GM12878 (cell line): ENCODE measurements around the gene ERG. TPM values are rescaled to one million over a fixed set of nuclear protein-coding genes. Genes with fewer than 3 reads are reported as not detected.

Source experiments
- ATAC-seq: fragments of 200-7000 bp; cut with Tn5 transposase; 3 replicates; pipeline ENCODE4 v1.9.1; 2020; ENCODE audit warnings: mild to moderate bottlenecking, moderate library complexity
- BruUV-seq: library from RNA; stranded (reverse); fragments of 400-500 nt; replicated peaks from 2 replicates; lab custom pipeline; 2021; lab: Mats Ljungman, UMichigan
- CTCF ChIA-PET: fragments of 300-600 bp; sonication (Branson Sonifier 250); formaldehyde crosslinking; extraction: SDS; loops from one replicate; lab custom pipeline; 2021; ENCODE audit warnings: inconsistent platforms; lab: Yijun Ruan, JAX
- POLR2A ChIA-PET: fragments of 350-600 bp; formaldehyde crosslinking; extraction: SDS; loops from one replicate; lab custom pipeline; 2021; ENCODE audit warnings: inconsistent platforms; lab: Charles Lee
- RAD21 ChIA-PET: fragments of 300-600 bp; sonication (Branson Sonifier 250); formaldehyde crosslinking; loops from one replicate; lab custom pipeline; 2023; ENCODE audit warnings: antibody characterized with exemption; ENCODE audit not compliant: unreplicated experiment; lab: Charles Lee
- SMC1A ChIA-PET: fragments of 300-600 bp; sonication (Branson Sonifier 250); formaldehyde crosslinking; loops from one replicate; lab custom pipeline; 2023; ENCODE audit not compliant: unreplicated experiment, uncharacterized antibody; lab: Charles Lee
- DNase-seq: peaks from one replicate; pipeline ENCODE4 v3.0.0-alpha.2; 2011; ENCODE audit warnings: low read depth, low spot score
- FAIRE-seq: peaks from 3 replicates; lab custom pipeline; 2011; peaks lifted over from hg19 to GRCh38; lab: Jason Lieb, UNC
- H2AFZ ChIP-seq: 2 replicates; pipeline ENCODE4 v1.6.0; 2011; ENCODE audit warnings: low read depth, low read length, control low read depth; ENCODE audit not compliant: control insufficient read depth
- H3K27ac ChIP-seq: 2 replicates; pipeline ENCODE4 v1.5.1; 2011; ENCODE audit warnings: control low read depth; ENCODE audit not compliant: control insufficient read depth, insufficient read depth
- H3K27me3 ChIP-seq, 2 experiments: replicated peaks in 1 of 2; 2 replicates each; pipeline versions ENCODE4 v1.6.0 to v1.6.1; 2011; ENCODE audit warnings: low read length in 1 of 2; ENCODE audit not compliant: control insufficient read depth in 2 of 2, insufficient read depth in 2 of 2
- H3K36me3 ChIP-seq, 2 experiments: 2 replicates each; pipeline ENCODE4 v1.5.1; 2011; ENCODE audit warnings: low read length in 1 of 2; ENCODE audit not compliant: control insufficient read depth in 2 of 2, insufficient read depth in 2 of 2
- H3K4me1 ChIP-seq: 2 replicates; pipeline ENCODE4 v1.6.1; 2011; ENCODE audit warnings: mild to moderate bottlenecking, low read length, moderate library complexity, mixed read lengths; ENCODE audit not compliant: control insufficient read depth, insufficient read depth
- H3K4me2 ChIP-seq: 2 replicates; pipeline ENCODE4 v1.6.0; 2011; ENCODE audit warnings: control low read depth; ENCODE audit not compliant: control insufficient read depth, insufficient read depth
- H3K4me3 ChIP-seq: fragments of 200-600 bp; sonication (generic); 2 replicates; pipeline ENCODE4 v1.5.1; 2016
- H3K79me2 ChIP-seq: 2 replicates; pipeline ENCODE4 v1.6.0; 2011; ENCODE audit warnings: low read length; ENCODE audit not compliant: control insufficient read depth, insufficient read depth
- H3K9ac ChIP-seq: 2 replicates; pipeline ENCODE4 v1.8.0; 2011; ENCODE audit warnings: low read length, control low read depth, mixed read lengths; ENCODE audit not compliant: control insufficient read depth, insufficient read depth
- H3K9me3 ChIP-seq: replicated peaks from 3 replicates; pipeline ENCODE4 v1.5.1; 2011; ENCODE audit warnings: mild to moderate bottlenecking, low read length; ENCODE audit not compliant: control insufficient read depth, insufficient read depth
- H4K20me1 ChIP-seq: 2 replicates; pipeline ENCODE4 v1.6.0; 2011; ENCODE audit not compliant: control insufficient read depth, insufficient read depth
- CHD4 ChIP-seq: fragments of 200-600 bp; sonication (generic); IDR thresholded peaks from 2 replicates; pipeline ENCODE4 v1.6.1; 2016; ENCODE audit warnings: mild to moderate bottlenecking
- IKZF2 ChIP-seq, 2 experiments: fragments of 450-650 bp; IDR thresholded peaks; 2 replicates each; pipeline ENCODE4 v1.6.1; 2017; ENCODE audit warnings: mild to moderate bottlenecking in 2 of 2, moderate library complexity in 2 of 2
- MEF2B ChIP-seq: fragments of 450-650 bp; IDR thresholded peaks from 2 replicates; pipeline ENCODE4 v1.6.1; 2018; ENCODE audit warnings: mild to moderate bottlenecking, moderate library complexity; ENCODE audit not compliant: partially characterized antibody, poor library complexity, severe bottlenecking
- NFIC ChIP-seq: IDR thresholded peaks from 2 replicates; pipeline ENCODE4 v1.6.1; 2012; ENCODE audit warnings: low read depth, mild to moderate bottlenecking, inconsistent platforms, low read length, moderate library complexity
- NR2C1 ChIP-seq: fragments of 450-650 bp; IDR thresholded peaks from 2 replicates; pipeline ENCODE4 v1.6.1; 2017; ENCODE audit warnings: antibody characterized with exemption, mild to moderate bottlenecking, moderate library complexity
- RBBP5 ChIP-seq: fragments of 200-600 bp; sonication (generic); conservative IDR thresholded peaks from 2 replicates; pipeline ENCODE4 v1.6.1; 2016
- SREBF1 ChIP-seq: IDR thresholded peaks from 2 replicates; pipeline ENCODE4 v1.6.1; 2012; ENCODE audit warnings: mild to moderate bottlenecking, low read length
- SREBF2 ChIP-seq: IDR thresholded peaks from 2 replicates; pipeline ENCODE4 v1.6.1; 2012; ENCODE audit warnings: mild to moderate bottlenecking, low read length
- SRF ChIP-seq, 2 experiments: IDR thresholded peaks; 2 replicates each; pipeline ENCODE4 v1.6.1; 2011; ENCODE audit warnings: low read depth in 2 of 2, low read length in 2 of 2, mild to moderate bottlenecking in 1 of 2, moderate library complexity in 1 of 2
- YBX1 ChIP-seq: fragments of 450-650 bp; IDR thresholded peaks from 2 replicates; pipeline ENCODE4 v1.6.1; 2016; ENCODE audit warnings: antibody characterized with exemption
- ZNF207 ChIP-seq: fragments of 450-650 bp; IDR thresholded peaks from 2 replicates; pipeline ENCODE4 v1.6.1; 2014; ENCODE audit warnings: antibody characterized with exemption, mild to moderate bottlenecking, borderline replicate concordance
- WGBS: methylation state at CpG from one replicate; pipeline ENCODE4 v1.1.6; 2016; ENCODE audit warnings: low lambda C conversion rate; ENCODE audit not compliant: insufficient replicate concordance, insufficient coverage; ENCODE audit errors: missing lambda C conversion rate; 5-methylcytosine and 5-hydroxymethylcytosine counted together
- in situ Hi-C: fragments of 300-500 bp; cut with MboI; formaldehyde crosslinking; loops from 9 replicates; pipeline ENCODE4 v1.14.3; 2018; ENCODE audit warnings: mixed read lengths
- intact Hi-C: fragments of 100-400 bp; cut with micrococcal nuclease; formaldehyde crosslinking; loops from one replicate; pipeline ENCODE4 v1.14.2; 2022; ENCODE audit not compliant: unreplicated experiment
- polyA plus RNA-seq, 11 experiments: library from polyadenylated mRNA; depleted of rRNA in 4 of 11; unstranded in 6 of 11; stranded (reverse) in 5 of 11; fragments of >200 nt; fragmentation: Nextera tagmentation in 4 of 11; fragmentation: Illumina TruSeq in 1 of 11; extraction: Ambion mirVana in 4 of 11; extraction: Trizol in 1 of 11; gene quantifications; 1 replicate in 1 of 11; 2 replicates in 10 of 11; pipeline versions ENCODE4 v1.2.1 to v1.2.3, GENCODE V29; 2011 to 2016; ENCODE audit warnings: inconsistent platforms in 2 of 11, missing spikeins in 2 of 11, low read depth in 1 of 11
- total RNA-seq, 4 experiments: library from RNA; depleted of rRNA in 3 of 4; stranded (reverse); fragments of >200 nt in 3 of 4; fragmentation: Illumina TruSeq in 1 of 4; extraction: Trizol in 1 of 4; gene quantifications; 2 replicates each; pipeline versions ENCODE4 v1.2.1 to v1.2.3, GENCODE V29; 2013 to 2021
- TF ChIP-seq, protein P1 (sequence below): fragments of 450-650 bp; conservative IDR thresholded peaks from 2 replicates; pipeline ENCODE4 v1.6.1; 2017; ENCODE audit warnings: mild to moderate bottlenecking, moderate library complexity
- TF ChIP-seq, protein P2 (sequence below): fragments of 150-350 bp; IDR thresholded peaks from 2 replicates; pipeline ENCODE4 v1.6.1; 2016; ENCODE audit warnings: low read depth, low read length
- TF ChIP-seq, protein P3 (sequence below): fragments of 450-650 bp; IDR thresholded peaks from 2 replicates; pipeline ENCODE4 v1.6.1; 2016; ENCODE audit warnings: mild to moderate bottlenecking
- TF ChIP-seq, protein P4 (sequence below): fragments of 450-650 bp; IDR thresholded peaks from 2 replicates; pipeline ENCODE4 v1.6.1; 2016; ENCODE audit warnings: mild to moderate bottlenecking, moderate library complexity, borderline replicate concordance

The ERG gene
- total and polyA plus RNA-seq, 10 of the 15 experiments (the other 5 are each of a cell fraction or from before 2014, with no cell fraction given) = not detected

DNA sequence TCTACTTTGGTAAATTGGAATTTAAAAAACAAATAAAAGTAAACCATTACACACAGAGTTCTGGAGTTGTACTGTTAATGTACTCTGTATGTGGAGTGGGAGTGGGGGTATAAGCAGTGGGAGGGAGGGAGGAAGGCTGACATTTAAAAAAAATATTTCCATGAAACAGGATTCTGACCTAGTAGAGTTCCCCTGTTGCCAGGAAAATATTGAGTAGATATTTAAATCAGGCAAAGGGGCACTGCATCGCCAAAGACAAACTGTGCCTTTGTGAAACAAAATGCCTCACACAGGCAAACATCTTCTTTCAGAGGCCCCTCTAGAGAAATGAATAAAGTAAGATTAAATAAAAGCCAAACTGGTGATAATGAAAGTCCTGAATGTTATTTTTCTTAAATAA, 87.8 kb downstream of the ERG start:
- no TSS peak for BruUV-seq
- TF ChIP-seq, protein P1, sequence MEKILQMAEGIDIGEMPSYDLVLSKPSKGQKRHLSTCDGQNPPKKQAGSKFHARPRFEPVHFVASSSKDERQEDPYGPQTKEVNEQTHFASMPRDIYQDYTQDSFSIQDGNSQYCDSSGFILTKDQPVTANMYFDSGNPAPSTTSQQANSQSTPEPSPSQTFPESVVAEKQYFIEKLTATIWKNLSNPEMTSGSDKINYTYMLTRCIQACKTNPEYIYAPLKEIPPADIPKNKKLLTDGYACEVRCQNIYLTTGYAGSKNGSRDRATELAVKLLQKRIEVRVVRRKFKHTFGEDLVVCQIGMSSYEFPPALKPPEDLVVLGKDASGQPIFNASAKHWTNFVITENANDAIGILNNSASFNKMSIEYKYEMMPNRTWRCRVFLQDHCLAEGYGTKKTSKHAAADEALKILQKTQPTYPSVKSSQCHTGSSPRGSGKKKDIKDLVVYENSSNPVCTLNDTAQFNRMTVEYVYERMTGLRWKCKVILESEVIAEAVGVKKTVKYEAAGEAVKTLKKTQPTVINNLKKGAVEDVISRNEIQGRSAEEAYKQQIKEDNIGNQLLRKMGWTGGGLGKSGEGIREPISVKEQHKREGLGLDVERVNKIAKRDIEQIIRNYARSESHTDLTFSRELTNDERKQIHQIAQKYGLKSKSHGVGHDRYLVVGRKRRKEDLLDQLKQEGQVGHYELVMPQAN = no peak
- TF ChIP-seq, protein P2, sequence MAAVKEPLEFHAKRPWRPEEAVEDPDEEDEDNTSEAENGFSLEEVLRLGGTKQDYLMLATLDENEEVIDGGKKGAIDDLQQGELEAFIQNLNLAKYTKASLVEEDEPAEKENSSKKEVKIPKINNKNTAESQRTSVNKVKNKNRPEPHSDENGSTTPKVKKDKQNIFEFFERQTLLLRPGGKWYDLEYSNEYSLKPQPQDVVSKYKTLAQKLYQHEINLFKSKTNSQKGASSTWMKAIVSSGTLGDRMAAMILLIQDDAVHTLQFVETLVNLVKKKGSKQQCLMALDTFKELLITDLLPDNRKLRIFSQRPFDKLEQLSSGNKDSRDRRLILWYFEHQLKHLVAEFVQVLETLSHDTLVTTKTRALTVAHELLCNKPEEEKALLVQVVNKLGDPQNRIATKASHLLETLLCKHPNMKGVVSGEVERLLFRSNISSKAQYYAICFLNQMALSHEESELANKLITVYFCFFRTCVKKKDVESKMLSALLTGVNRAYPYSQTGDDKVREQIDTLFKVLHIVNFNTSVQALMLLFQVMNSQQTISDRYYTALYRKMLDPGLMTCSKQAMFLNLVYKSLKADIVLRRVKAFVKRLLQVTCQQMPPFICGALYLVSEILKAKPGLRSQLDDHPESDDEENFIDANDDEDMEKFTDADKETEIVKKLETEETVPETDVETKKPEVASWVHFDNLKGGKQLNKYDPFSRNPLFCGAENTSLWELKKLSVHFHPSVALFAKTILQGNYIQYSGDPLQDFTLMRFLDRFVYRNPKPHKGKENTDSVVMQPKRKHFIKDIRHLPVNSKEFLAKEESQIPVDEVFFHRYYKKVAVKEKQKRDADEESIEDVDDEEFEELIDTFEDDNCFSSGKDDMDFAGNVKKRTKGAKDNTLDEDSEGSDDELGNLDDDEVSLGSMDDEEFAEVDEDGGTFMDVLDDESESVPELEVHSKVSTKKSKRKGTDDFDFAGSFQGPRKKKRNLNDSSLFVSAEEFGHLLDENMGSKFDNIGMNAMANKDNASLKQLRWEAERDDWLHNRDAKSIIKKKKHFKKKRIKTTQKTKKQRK = no peak
- TF ChIP-seq YBX1 (no peak), SREBF2 (no peak), IKZF2 (IDR thresholded peaks at IDR 0.05) (no peak), RBBP5 (no peak), SREBF1 (no peak), NR2C1 (no peak), NFIC (no peak), MEF2B (no peak), CHD4 (no peak), SRF (IDR thresholded peaks at IDR 0.05; ENCODE audit: low read depth in 2 of 2, low read length in 2 of 2) (no peak), ZNF207 (no peak)
- TF ChIP-seq, protein P3, sequence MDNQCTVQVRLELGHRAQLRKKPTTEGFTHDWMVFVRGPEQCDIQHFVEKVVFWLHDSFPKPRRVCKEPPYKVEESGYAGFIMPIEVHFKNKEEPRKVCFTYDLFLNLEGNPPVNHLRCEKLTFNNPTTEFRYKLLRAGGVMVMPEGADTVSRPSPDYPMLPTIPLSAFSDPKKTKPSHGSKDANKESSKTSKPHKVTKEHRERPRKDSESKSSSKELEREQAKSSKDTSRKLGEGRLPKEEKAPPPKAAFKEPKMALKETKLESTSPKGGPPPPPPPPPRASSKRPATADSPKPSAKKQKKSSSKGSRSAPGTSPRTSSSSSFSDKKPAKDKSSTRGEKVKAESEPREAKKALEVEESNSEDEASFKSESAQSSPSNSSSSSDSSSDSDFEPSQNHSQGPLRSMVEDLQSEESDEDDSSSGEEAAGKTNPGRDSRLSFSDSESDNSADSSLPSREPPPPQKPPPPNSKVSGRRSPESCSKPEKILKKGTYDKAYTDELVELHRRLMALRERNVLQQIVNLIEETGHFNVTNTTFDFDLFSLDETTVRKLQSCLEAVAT = no peak
- TF ChIP-seq, protein P4, sequence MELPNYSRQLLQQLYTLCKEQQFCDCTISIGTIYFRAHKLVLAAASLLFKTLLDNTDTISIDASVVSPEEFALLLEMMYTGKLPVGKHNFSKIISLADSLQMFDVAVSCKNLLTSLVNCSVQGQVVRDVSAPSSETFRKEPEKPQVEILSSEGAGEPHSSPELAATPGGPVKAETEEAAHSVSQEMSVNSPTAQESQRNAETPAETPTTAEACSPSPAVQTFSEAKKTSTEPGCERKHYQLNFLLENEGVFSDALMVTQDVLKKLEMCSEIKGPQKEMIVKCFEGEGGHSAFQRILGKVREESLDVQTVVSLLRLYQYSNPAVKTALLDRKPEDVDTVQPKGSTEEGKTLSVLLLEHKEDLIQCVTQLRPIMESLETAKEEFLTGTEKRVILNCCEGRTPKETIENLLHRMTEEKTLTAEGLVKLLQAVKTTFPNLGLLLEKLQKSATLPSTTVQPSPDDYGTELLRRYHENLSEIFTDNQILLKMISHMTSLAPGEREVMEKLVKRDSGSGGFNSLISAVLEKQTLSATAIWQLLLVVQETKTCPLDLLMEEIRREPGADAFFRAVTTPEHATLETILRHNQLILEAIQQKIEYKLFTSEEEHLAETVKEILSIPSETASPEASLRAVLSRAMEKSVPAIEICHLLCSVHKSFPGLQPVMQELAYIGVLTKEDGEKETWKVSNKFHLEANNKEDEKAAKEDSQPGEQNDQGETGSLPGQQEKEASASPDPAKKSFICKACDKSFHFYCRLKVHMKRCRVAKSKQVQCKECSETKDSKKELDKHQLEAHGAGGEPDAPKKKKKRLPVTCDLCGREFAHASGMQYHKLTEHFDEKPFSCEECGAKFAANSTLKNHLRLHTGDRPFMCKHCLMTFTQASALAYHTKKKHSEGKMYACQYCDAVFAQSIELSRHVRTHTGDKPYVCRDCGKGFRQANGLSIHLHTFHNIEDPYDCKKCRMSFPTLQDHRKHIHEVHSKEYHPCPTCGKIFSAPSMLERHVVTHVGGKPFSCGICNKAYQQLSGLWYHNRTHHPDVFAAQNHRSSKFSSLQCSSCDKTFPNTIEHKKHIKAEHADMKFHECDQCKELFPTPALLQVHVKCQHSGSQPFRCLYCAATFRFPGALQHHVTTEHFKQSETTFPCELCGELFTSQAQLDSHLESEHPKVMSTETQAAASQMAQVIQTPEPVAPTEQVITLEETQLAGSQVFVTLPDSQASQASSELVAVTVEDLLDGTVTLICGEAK = no peak

More for the DNA sequence above, 87.8 kb downstream of the ERG start:
- in situ Hi-C loops (no loop called here), intact Hi-C loops (no loop called here)
- ChIA-PET CTCF (no interaction called here), RAD21 (no interaction called here), POLR2A (no interaction called here), SMC1A (no interaction called here)
- DNase-seq (no peak), ATAC-seq (no peak), FAIRE-seq (no peak)
- no peaks in the 10 kb centered on the region for H3K9me3 ChIP-seq
- H3K27me3 ChIP-seq = no peaks in the 10 kb centered on the region
- no peaks in the 10 kb centered on the region for H3K4me1 ChIP-seq
- H3K9ac ChIP-seq = no peak overlapping the region
- H2AFZ ChIP-seq = no peak overlapping the region
- no peak overlapping the region for H3K27ac ChIP-seq
- no peak overlapping the region for H3K4me3 ChIP-seq
- H3K79me2 ChIP-seq = no peaks in the 10 kb centered on the region
- no peaks in the 10 kb centered on the region for H3K36me3 ChIP-seq
- no peak overlapping the region for H3K4me2 ChIP-seq
- WGBS = 31% methylated on average over 1 of the region's 1 CpG
- H4K20me1 ChIP-seq = no peaks in the 10 kb centered on the region
